MM.1S (cell line): ENCODE results near the gene DENND2A.

Source experiments
- DNase-seq: peaks from one replicate; pipeline ENCODE4 v3.0.0-alpha.2; 2015
- H2AFZ ChIP-seq: fragments of 300-600 bp; sonication (generic); 2 replicates; pipeline ENCODE4 v1.6.0; 2016; ENCODE audit warnings: antibody characterized with exemption, low read length
- H3F3A ChIP-seq: fragments of 300-600 bp; sonication (generic); 2 replicates; pipeline ENCODE4 v1.6.1; 2016; ENCODE audit warnings: mild to moderate bottlenecking, antibody characterized with exemption, low read length, moderate library complexity, mixed read lengths; ENCODE audit not compliant: insufficient read depth
- H3K27ac ChIP-seq: fragments of 300-600 bp; sonication (generic); 2 replicates; pipeline ENCODE4 v1.5.1; 2016; ENCODE audit warnings: mild to moderate bottlenecking, low read length
- H3K27me3 ChIP-seq: fragments of 300-600 bp; sonication (generic); replicated peaks from 2 replicates; pipeline ENCODE4 v1.6.0; 2016; ENCODE audit warnings: low read length; ENCODE audit not compliant: insufficient read depth
- H3K36me3 ChIP-seq: fragments of 300-600 bp; sonication (generic); replicated peaks from 2 replicates; pipeline ENCODE4 v1.6.1; 2016; ENCODE audit warnings: mild to moderate bottlenecking, low read length, mixed read lengths; ENCODE audit not compliant: insufficient read depth
- H3K4me1 ChIP-seq: fragments of 300-600 bp; sonication (generic); 2 replicates; pipeline ENCODE4 v1.6.1; 2016; ENCODE audit warnings: low read length, mixed read lengths
- H3K4me2 ChIP-seq: fragments of 300-600 bp; sonication (generic); 2 replicates; pipeline ENCODE4 v1.6.0; 2016; ENCODE audit warnings: low read depth, low read length
- H3K4me3 ChIP-seq: fragments of 300-600 bp; sonication (generic); 2 replicates; pipeline ENCODE4 v1.5.1; 2016; ENCODE audit warnings: low read length, mixed read lengths
- H3K79me2 ChIP-seq: fragments of 300-600 bp; sonication (generic); 2 replicates; pipeline ENCODE4 v1.6.1; 2016; ENCODE audit warnings: mixed run types, low read length, mixed read lengths
- H3K9ac ChIP-seq: fragments of 300-600 bp; sonication (generic); 2 replicates; pipeline ENCODE4 v1.6.1; 2016; ENCODE audit warnings: low read length, mixed read lengths
- H3K9me2 ChIP-seq: fragments of 300-600 bp; sonication (generic); replicated peaks from 2 replicates; pipeline ENCODE4 v1.6.1; 2016; ENCODE audit warnings: mild to moderate bottlenecking, low read length, mixed read lengths; ENCODE audit not compliant: insufficient read depth
- H3K9me3 ChIP-seq: fragments of 300-600 bp; sonication (generic); replicated peaks from 2 replicates; pipeline ENCODE4 v1.6.1; 2016; ENCODE audit warnings: mild to moderate bottlenecking, low read length, mixed read lengths; ENCODE audit not compliant: insufficient read depth
- H4K20me1 ChIP-seq: fragments of 300-600 bp; sonication (generic); 2 replicates; pipeline ENCODE4 v1.6.1; 2016; ENCODE audit warnings: mild to moderate bottlenecking, low read length, moderate library complexity, mixed read lengths; ENCODE audit not compliant: insufficient read depth
- EZH2 ChIP-seq: fragments of 300-600 bp; sonication (generic); optimal IDR thresholded peaks from 2 replicates; pipeline ENCODE3; 2017; ENCODE audit warnings: low read depth, mild to moderate bottlenecking, antibody characterized with exemption, low read length, mixed read lengths
- EZH2phosphoT487 ChIP-seq: fragments of 300-600 bp; sonication (generic); IDR thresholded peaks from 2 replicates; pipeline ENCODE4 v1.6.1; 2018; ENCODE audit warnings: antibody characterized with exemption, low read length
- TF ChIP-seq, protein P1 (sequence below): fragments of 300-600 bp; sonication (generic); IDR thresholded peaks from 2 replicates; pipeline ENCODE4 v1.5.1; 2016; ENCODE audit warnings: antibody characterized with exemption, low read length, mixed read lengths

The DENND2A gene

DNA sequence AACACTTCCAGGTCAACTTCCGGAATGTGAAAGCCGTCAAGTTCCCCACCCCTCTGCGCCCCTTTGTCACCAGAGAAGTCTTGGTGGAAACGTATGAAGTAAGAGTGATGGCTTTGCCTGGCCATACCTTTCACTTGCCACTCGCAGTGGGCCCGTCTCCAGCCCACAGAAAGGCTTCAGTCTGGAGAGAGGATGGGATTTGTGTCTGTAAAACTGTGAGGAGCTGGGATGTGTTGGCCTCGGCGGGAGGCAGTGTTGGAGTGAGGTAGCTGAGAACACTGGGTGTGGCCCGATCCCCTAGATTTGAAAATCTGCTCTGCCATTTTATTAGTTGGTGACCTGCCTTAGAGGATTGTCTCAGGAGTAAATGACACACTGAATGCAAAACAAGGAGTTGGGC, 38.6 kb upstream of the DENND2A start:
- Histone ChIP-seq H3K27ac (no peak overlapping the region), H3K4me2 (no peak overlapping the region), H3K4me1 (peaks cover 27% of the 10 kb centered on the region), H2AFZ (no peak overlapping the region), H3K36me3 (no peaks in the 10 kb centered on the region), H3F3A (peaks cover 19% of the 10 kb centered on the region), H4K20me1 (no peaks in the 10 kb centered on the region), H3K9ac (no peak overlapping the region), H3K9me3 (no peaks in the 10 kb centered on the region), H3K79me2 (no peaks in the 10 kb centered on the region), H3K27me3 (no peaks in the 10 kb centered on the region), H3K4me3 (no peak overlapping the region), H3K9me2 (no peaks in the 10 kb centered on the region)
- TF ChIP-seq EZH2phosphoT487 (no peak), EZH2 (no peak)
- TF ChIP-seq, protein P1, sequence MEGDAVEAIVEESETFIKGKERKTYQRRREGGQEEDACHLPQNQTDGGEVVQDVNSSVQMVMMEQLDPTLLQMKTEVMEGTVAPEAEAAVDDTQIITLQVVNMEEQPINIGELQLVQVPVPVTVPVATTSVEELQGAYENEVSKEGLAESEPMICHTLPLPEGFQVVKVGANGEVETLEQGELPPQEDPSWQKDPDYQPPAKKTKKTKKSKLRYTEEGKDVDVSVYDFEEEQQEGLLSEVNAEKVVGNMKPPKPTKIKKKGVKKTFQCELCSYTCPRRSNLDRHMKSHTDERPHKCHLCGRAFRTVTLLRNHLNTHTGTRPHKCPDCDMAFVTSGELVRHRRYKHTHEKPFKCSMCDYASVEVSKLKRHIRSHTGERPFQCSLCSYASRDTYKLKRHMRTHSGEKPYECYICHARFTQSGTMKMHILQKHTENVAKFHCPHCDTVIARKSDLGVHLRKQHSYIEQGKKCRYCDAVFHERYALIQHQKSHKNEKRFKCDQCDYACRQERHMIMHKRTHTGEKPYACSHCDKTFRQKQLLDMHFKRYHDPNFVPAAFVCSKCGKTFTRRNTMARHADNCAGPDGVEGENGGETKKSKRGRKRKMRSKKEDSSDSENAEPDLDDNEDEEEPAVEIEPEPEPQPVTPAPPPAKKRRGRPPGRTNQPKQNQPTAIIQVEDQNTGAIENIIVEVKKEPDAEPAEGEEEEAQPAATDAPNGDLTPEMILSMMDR: no peak
- DNase-seq: no peak

DNA sequence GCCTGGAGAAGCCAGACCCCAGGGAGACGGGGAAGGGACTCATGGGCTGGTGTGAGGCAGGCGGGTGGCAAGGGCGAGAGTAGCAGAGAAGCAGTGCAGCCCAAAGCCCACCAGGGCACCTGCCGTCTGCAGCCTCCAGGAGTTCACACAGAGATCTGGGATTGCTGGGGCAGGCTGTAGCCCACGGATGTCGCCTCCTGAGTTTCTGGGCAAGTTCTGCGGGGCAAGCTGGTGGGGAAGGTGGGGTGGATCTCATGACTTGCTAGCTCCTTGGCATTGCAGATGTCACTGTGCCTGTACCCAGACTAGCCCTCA, 38.2 kb upstream of the DENND2A start:
- Histone ChIP-seq H2AFZ (no peak overlapping the region), H3K27ac (no peak overlapping the region), H3K9ac (no peak overlapping the region), H3K4me1 (peaks cover 31% of the 10 kb centered on the region), H3K27me3 (no peaks in the 10 kb centered on the region), H3K9me2 (no peaks in the 10 kb centered on the region), H3K4me3 (no peak overlapping the region), H3K79me2 (no peaks in the 10 kb centered on the region), H3F3A (peaks cover 23% of the 10 kb centered on the region), H3K4me2 (no peak overlapping the region), H3K36me3 (no peaks in the 10 kb centered on the region), H3K9me3 (no peaks in the 10 kb centered on the region), H4K20me1 (no peaks in the 10 kb centered on the region)
- no peak for DNase-seq
- TF ChIP-seq EZH2phosphoT487: no peak
- TF ChIP-seq, protein P1: no peak
- no peak for TF ChIP-seq EZH2

DNA sequence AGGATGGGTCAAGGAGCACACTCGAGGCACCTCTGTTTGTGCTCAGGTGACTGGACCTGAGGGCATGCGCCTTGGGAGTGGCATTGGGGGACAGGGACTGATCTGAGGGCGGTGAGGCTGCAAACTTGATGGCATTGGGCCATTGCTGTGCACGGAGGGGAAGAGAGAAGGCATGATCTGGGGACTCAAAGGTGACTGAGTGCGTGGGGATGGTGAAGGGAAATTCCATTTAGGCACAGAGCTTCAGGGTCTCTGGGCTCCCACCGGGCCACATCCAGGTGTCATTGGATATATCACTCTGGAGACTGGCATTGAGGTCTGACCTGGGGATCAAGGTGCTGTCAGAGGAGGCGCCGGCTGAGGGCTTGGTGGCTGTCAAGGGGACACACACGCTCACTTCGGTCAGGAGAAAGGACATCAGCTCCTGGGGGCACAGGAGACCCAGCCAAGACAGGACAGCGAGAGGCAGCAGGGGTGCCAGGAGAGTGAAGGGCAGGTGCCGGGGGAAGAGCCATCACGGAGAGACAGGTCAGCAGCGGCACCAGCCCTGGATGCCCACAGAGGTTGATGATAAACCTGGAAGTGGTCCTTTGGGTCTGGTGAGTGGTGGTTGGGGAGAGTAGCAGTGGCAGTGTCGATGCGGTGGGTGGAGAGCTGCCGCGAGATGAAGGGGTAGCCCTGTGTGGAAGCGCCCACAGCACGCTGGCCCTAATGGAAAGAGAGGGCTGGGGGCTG, 37.6 kb upstream of the DENND2A start:
- no peak overlapping the region for H3K9ac ChIP-seq
- H3K4me2 ChIP-seq: no peak overlapping the region
- H3K9me3 ChIP-seq: no peaks in the 10 kb centered on the region
- H3F3A ChIP-seq: peaks cover 28% of the 10 kb centered on the region
- TF ChIP-seq, protein P1: no peak
- TF ChIP-seq EZH2phosphoT487 (no peak), EZH2 (no peak)
- DNase-seq: no peak
- H3K27me3 ChIP-seq: no peaks in the 10 kb centered on the region
- H3K9me2 ChIP-seq: no peaks in the 10 kb centered on the region
- no peaks in the 10 kb centered on the region for H3K36me3 ChIP-seq
- peaks cover 33% of the 10 kb centered on the region for H3K4me1 ChIP-seq
- H3K4me3 ChIP-seq: no peak overlapping the region
- H4K20me1 ChIP-seq: no peaks in the 10 kb centered on the region
- no peak overlapping the region for H3K27ac ChIP-seq
- H3K79me2 ChIP-seq: no peaks in the 10 kb centered on the region
- no peak overlapping the region for H2AFZ ChIP-seq
